Fibroblast of upper back skin (primary cell): Measurements from ENCODE around the gene UBXN11.
A peak's percentile ranks its signal among the peaks of the same experiment; 100 is the strongest.

ENCODE experiments used
- DNase-seq: peaks from one replicate; pipeline ENCODE4 v3.0.0-alpha.2; 2013

UBXN11 gene

DNA sequence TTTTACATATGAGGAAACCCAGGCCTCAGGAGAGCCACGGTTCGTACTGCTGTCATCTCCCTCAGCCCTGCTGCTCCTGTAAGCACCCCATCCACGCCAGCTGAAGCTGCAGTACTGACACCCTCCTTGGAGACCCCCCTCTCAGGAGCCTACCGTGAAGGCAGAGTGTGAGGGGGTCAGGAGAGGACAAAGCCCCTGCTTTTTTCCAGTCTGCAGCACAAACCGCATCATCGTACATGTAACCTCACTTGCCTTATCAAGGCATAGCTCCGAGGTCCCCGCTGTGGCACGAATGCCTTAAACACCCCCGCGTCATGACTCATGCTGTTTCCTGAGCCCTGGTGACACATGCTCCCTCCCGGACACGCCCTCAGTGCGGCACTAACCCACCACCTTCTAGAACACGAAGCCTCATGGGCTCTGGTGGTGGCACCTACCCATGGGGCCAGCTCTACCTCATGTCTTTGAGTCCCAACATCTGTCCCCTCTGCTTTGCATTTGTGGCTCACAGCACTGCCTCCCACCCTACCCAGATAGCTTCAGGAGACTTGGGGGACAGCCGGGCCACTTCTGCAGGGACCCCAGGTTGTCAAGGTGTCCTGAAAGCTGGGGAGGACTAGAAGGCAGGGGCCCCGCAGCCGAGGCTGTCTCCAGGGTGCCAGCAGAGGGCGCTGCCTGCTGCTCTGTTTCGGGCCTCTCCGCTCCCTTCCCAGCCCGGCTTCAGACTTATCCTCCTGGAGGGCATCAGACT is 21.7 kb downstream of the UBXN11 start:
- DNase-seq = peak; percentile 77

DNA sequence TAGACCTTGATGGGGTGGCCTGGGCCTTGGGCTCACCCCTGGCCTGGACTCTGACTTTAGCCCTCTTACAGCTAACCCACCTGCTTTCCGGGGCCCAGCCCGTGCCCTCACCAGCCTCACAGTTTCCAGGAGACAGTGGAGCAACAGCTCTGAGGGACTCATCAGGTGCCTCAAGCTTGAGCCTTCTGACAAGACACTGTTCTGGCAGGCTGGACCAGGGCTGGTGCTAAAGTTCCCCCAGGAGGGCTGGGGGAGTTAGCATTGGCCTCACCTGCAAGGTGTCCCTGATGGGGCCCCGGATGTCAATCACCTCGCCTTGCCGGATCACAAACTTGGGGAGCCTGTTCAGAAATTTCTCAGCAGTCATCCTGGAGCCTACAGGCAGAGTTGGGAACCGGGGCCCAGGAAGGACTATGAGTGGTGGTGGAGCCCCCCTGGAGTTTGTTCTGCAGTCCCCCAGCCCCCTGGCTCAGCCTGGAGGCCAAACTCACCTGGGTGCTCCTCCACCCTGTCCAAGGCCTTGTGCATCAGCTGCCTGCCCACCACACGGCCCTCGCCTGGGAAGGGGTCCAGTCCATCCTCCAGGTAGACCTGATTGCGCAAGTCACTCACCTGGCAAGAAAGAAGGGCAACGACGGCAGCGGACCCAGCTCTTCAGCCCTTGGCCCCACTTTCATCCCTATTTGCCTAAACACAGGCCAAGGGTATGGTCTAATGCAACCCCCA is 22.4 kb downstream of the UBXN11 start:
- no peak for DNase-seq

GRCh38 chr1:26283279-26283853 is 23.1 kb downstream of the UBXN11 start:
- DNase-seq = no peak

- DNase-seq = no peak
Observed at GRCh38 chr1:26282401-26282918, 24.0 kb downstream of the UBXN11 start.

DNA sequence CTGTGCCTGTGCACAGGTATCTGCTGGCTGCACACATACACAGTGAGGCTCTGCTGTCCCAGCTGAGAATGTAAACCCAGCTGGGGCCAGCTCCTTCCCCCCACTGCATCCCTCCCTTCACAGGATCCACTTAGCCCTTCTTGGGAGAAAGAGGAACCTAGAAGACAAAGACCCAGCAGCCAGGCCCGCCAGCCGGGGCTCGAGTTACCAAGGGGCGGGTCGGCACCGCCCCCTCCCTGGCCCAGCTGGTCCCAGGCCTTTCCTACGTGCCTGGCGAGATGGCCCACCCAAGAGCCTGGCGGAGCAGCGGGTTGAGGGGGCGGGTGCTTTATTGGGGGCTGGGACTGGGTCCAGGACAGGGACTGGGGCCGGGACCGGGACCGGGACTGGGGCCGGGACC is 24.5 kb downstream of the UBXN11 start:
- peak; percentile 62 for DNase-seq

DNA sequence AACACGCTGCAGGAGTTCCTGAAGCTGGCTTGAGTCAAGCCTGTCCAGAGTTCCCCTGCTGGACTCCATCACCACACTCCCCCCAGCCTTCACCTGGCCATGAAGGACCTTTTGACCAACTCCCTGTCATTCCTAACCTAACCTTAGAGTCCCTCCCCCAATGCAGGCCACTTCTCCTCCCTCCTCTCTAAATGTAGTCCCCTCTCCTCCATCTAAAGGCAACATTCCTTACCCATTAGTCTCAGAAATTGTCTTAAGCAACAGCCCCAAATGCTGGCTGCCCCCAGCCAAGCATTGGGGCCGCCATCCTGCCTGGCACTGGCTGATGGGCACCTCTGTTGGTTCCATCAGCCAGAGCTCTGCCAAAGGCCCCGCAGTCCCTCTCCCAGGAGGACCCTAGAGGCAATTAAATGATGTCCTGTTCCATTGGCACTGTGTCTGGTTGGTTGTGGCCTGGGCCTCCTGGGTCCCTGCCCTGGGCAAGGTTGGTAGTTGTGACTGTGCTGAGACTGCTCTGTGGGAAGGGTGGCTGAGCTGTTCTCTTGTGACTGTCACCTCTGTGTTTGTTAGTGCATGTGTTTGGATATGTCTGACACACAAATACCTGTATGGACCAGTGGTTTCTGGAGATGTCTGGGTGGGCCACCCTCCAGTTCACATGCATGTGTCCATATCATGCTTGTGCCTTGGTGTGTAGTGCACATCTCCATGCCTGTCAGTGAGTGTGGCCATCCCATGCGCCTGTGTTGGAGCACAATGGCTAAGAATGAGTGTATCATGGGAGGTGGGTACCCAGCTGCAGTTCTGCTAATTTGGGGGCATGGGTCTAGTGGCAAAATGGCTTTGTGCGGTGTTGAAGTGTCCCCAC is 25.1 kb downstream of the UBXN11 start:
- DNase-seq = peak; percentile 17

DNA sequence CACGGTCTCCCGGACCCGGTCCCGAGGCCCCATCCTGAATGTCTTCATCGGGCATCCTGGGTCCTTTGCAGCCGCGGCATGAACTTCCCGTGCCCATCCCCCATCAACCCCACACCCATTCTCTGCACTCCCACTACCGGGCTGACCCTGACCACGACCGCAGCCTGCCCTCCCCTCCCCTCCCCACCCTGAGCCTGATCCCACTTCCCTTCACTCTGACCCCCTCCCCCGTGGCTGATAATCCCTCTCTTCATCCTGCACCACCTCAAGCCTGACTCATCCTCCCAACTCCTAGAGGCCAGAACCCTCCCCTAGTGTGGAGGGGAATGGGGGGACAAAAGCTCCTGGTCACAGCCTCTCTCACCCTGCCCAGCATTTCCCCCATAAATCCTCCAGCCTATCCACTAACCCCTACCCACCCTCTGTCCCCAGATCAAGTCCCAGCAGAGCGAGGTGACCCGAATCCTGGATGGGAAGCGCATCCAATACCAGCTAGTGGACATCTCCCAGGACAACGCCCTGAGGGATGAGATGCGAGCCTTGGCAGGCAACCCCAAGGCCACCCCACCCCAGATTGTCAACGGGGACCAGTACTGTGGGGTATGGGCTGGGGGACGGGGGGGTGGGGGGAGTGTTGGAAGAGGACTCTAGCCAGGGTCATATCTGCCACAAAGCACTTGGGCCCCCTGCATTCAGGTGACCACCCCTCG is 25.9 kb downstream of the UBXN11 start:
- peak; percentile 61 for DNase-seq

DNA sequence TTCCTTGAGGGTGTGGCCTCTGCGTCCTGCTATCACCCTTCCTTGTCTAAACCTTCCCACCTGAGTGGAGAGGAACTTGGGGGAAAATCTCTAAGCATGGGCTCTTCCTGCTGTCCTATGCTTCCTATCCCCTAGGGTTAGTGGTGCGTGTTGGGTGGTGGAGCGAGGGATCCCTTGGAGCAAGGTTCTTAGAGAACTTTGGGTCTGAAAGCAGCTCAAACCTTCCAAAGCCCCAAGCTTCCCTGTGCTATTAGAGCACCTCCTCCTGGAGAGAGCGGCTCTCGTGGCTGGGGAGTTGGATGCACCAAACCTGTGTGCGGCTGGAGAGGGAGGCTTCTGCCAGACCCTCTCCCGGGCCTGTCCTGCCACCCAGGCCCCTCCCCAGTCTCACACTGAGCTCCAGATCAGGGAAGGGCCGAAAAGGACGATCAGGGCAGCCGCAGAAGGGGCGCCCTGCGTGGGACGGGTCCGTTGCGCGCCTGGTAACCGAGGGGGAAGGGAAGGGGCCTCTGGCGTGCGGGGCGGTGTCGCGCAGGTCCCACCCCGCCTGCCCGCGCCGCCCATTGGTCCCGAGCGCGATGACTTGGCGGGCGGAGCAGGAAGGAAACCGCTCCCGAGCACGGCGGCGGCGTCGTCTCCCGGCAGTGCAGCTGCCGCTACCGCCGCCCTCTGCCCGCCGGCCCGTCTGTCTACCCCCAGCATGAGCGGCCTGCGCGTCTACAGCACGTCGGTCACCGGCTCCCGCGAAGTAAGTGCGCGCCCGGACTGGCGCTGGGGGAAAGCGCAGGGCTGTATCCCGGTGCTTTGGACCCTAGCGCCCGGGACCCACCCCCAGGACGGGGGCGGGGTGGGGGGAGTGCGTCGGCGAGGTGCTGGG is 26.7 kb downstream of the UBXN11 start, which contains the start of gene SH3BGRL3:
TSS of gene SH3BGRL3 (plus strand) at position 631 of the 877 bp plus-strand sequence. CDS start at position 701, 70 bp downstream.
- peak; percentile 77 for DNase-seq

- peak; percentile 23 for DNase-seq
Observed at GRCh38 chr1:26278724-26279455, 27.5 kb downstream of the UBXN11 start.

- peak; percentile 7 for DNase-seq
Observed at GRCh38 chr1:26278303-26278702, 28.1 kb downstream of the UBXN11 start.

GRCh38 chr1:26277719-26278118 is 28.7 kb downstream of the UBXN11 start:
- no peak for DNase-seq

DNA sequence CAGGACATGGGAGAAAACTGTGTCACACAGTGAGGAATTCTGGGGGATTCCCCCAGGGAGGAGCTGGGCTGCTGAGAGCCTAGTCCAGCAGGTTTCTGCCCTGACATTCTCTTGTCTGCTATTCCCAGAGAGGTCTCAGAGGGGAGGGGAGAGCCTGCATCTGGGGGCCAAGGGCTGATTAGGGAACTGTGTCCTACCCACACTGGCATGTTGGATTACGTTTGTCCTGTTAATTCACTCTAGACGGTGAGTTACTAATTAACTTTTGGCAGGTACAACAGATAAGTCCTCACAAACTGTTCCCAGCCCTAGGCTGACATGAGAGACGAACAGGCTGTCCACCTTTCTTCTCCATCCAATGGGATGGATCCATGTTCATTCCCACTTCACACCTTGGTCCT is 29.2 kb downstream of the UBXN11 start:
- DNase-seq = no peak

DNA sequence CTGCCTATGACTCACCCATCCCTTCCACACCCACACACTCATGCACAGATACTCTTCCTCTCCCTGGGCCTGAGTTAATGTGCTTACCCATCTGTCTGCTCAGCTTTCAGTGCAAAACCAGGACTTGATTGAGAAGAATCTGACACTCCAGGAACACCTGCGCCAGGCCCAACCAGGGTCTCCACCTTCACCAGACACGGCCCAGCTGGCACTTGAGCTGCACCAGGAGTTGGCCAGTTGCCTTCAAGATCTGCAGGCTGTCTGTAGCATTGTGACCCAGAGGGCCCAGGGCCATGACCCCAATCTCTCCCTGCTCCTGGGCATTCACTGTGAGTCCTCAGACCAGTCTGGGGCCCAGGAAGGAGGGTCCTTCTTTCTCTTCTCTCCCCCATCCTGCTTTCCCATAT is 30.0 kb downstream of the UBXN11 start:
- no peak for DNase-seq

- DNase-seq = peak; percentile 94
Observed at GRCh38 chr1:26275580-26276431, 30.6 kb downstream of the UBXN11 start.

DNA sequence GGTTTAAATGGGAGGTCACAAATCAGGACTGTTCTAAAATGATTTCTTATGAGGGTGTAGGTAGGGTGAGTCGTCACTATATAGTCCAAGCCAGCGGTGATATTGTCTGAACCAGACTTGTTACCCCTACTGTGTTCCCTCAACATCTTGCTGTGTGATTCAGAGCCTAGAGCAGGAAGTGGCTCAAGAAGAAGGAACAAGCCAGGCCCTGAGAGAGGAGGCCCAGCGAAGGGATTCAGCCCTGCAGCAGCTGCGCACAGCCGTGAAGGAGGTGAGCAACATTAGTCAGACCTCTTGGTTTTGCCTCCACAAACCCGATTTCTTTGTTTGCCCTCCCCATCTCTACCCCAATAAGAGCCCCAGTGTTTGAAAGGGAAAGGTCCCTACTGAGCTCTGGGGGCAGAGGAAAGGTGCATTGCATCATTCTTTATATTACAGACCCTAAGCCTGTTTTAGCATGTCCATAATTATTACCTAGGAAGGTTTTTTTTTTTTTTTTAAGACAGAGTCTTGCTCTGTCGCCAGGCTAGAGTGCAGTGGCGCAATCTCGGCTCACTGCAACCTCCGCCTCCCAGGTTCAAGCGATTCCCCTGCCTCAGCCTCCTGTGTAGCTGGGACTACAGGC is 31.5 kb downstream of the UBXN11 start:
- peak; percentile 41 for DNase-seq

GRCh38 chr1:26269198-26269550 is 37.3 kb downstream of the UBXN11 start:
- DNase-seq = no peak

DNA sequence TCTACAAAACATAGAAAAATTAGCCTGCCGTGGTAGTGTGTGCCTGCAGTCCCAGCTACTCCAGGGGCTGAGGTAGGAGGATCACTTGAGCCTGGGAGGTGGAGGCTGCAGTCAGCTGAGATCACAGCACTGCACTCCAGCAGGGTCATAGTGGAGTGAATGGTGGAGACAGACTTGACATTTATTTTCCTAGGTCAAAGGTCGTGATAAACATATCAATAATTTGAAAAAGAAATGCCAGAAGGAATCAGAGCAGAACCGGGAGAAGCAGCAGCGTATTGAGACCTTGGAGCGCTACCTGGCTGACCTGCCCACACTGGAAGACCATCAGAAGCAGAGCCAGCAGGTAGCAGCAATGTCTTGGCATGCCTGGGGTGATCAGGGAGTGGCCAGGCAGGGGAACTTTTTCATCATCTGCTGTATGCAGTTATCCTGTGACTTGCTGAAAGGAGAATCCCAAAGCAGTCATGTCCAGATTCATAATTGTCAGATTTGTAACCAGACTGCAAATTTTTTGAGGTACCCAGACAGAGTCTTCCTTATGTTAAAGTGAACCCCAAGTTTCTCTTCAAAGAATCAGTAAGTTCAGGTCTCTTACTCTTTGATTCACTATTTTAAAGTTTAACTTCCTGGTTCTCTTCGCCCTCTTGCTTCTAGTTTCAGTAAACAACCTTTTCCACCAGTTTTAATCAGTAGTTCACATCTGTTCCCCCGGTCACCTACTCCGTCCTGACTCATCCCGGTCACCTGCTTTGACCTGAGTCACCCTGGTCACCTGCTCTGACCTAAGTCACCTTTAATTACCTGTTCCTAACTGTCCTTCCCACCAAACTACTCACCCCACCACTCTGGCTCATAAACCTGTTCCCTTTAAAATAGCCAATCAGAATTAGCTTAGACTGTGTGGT is 37.9 kb downstream of the UBXN11 start:
- DNase-seq = no peak

- no peak for DNase-seq
Observed at GRCh38 chr1:26265405-26265804, 41.0 kb downstream of the UBXN11 start.
